HepG2 (cell line): Measurements from ENCODE around the gene APOL2.
"Not testable (repeated sequence)": the region's sequence is repeated elsewhere in the genome, so short reads cannot be mapped to it uniquely, and the experiment has no call there.

ENCODE experiments used
- CTCF ChIP-seq: sonication (generic); formaldehyde crosslinking; IDR thresholded peaks from 2 replicates; pipeline ENCODE4 v1.5.0; 2020; ENCODE audit warnings: mild to moderate bottlenecking, missing genetic modification reagents, moderate library complexity
- GABPB1 ChIP-seq: IDR thresholded peaks from 2 replicates; pipeline ENCODE4 v1.6.1; 2016; ENCODE audit warnings: mild to moderate bottlenecking, missing genetic modification reagents, moderate library complexity, missing compliant biosample characterization
- MYC ChIP-seq: sonication (generic); formaldehyde crosslinking; IDR thresholded peaks from 2 replicates; pipeline ENCODE4 v1.9.0; 2021; ENCODE audit warnings: missing genetic modification reagents, borderline replicate concordance
- POLR2A ChIP-seq, 2 experiments: IDR thresholded peaks; 2 replicates each; pipeline ENCODE4 v1.6.1; 2011; ENCODE audit warnings: low read depth in 2 of 2, low read length in 2 of 2, mild to moderate bottlenecking in 1 of 2, moderate library complexity in 1 of 2; ENCODE audit not compliant: insufficient read depth in 1 of 2
- RELA ChIP-seq: sonication (generic); formaldehyde crosslinking; IDR thresholded peaks from 2 replicates; pipeline ENCODE4 v1.4.0; 2020; ENCODE audit warnings: missing genetic modification reagents
- REST ChIP-seq, 2 experiments: IDR thresholded peaks; 2 replicates each; pipeline ENCODE4 v1.6.1; 2011 to 2012; ENCODE audit warnings: low read length in 2 of 2, borderline replicate concordance in 1 of 2, low read depth in 1 of 2, mild to moderate bottlenecking in 1 of 2, moderate library complexity in 1 of 2
- SIN3A ChIP-seq: IDR thresholded peaks from 2 replicates; pipeline ENCODE4 v1.6.1; 2011; ENCODE audit warnings: low read depth, mild to moderate bottlenecking, control low read depth, low read length, borderline replicate concordance
- SRF ChIP-seq: IDR thresholded peaks from 2 replicates; pipeline ENCODE4 v1.6.1; 2011; ENCODE audit warnings: mild to moderate bottlenecking, low read depth, low read length, moderate library complexity
- ZNF24 ChIP-seq: fragments of 450-650 bp; IDR thresholded peaks from 2 replicates; pipeline ENCODE4 v1.6.1; 2017; ENCODE audit warnings: antibody characterized with exemption, mild to moderate bottlenecking
- ZNF562 ChIP-seq: sonication (generic); formaldehyde crosslinking; IDR thresholded peaks from 2 replicates; pipeline ENCODE4 v1.8.0; 2022; ENCODE audit warnings: missing genetic modification reagents, borderline replicate concordance
- ZNF747 ChIP-seq: sonication (generic); formaldehyde crosslinking; IDR thresholded peaks from 2 replicates; pipeline ENCODE4 v1.8.1; 2023; ENCODE audit warnings: missing genetic modification reagents, mild to moderate bottlenecking, borderline replicate concordance

- not testable (repeated sequence) for TF ChIP-seq ZNF562 (CRISPR knock-in tag); SRF; ZNF24; SIN3A; RELA; ZNF747 (CRISPR knock-in tag); REST (IDR thresholded peaks at IDR 0.05; ENCODE audit: borderline replicate concordance in 1 of 2, low read depth in 1 of 2, low read length in 2 of 2); GABPB1 (CRISPR knock-in tag); POLR2A (IDR thresholded peaks at IDR 0.05; ENCODE audit: insufficient read depth in 1 of 2, low read depth in 2 of 2, low read length in 2 of 2)
- peak; percentile 38 for TF ChIP-seq CTCF (CRISPR knock-in tag)
- TF ChIP-seq MYC: peak; percentile 22; the same call in 1 of the 2 replicates
These were observed 24.7 kb upstream of the APOL2 start for GRCh38 chr22:36263886-36264664.
